GM12878 (cell line): ENCODE results near the gene SMARCD3.

Source experiments
- BCL11A ChIP-seq: IDR thresholded peaks from 2 replicates; pipeline ENCODE4 v1.6.1; 2011; ENCODE audit warnings: low read depth, low read length
- BHLHE40 ChIP-seq, 2 experiments: fragments of 450-650 bp in 1 of 2; IDR thresholded peaks; 2 replicates each; pipeline ENCODE4 v1.6.1; 2011 to 2017; ENCODE audit warnings: low read depth in 2 of 2, borderline replicate concordance in 1 of 2, improper control_type of control experiment in 1 of 2, low read length in 1 of 2, mild to moderate bottlenecking in 1 of 2
- CEBPB ChIP-seq, 2 experiments: fragments of 150-350 bp in 1 of 2; IDR thresholded peaks; 2 replicates each; pipeline ENCODE4 v1.6.1; 2012 to 2014; ENCODE audit warnings: low read depth in 2 of 2, low read length in 2 of 2, borderline replicate concordance in 1 of 2, inconsistent platforms in 1 of 2
- CREB1 ChIP-seq: IDR thresholded peaks from 2 replicates; pipeline ENCODE4 v1.6.1; 2012; ENCODE audit warnings: low read depth, mild to moderate bottlenecking, inconsistent platforms
- HCFC1 ChIP-seq: fragments of 150-350 bp; IDR thresholded peaks from 2 replicates; pipeline ENCODE4 v1.6.1; 2014; ENCODE audit warnings: low read length
- HDAC6 ChIP-seq: fragments of 200-600 bp; sonication (generic); IDR thresholded peaks from one replicate; pipeline ENCODE4 v1.8.0; 2017; ENCODE audit warnings: antibody characterized with exemption; ENCODE audit not compliant: unreplicated experiment
- KLF5 ChIP-seq: fragments of 450-650 bp; IDR thresholded peaks from 2 replicates; pipeline ENCODE4 v1.6.1; 2014; ENCODE audit warnings: mild to moderate bottlenecking; ENCODE audit not compliant: partially characterized antibody
- TAF1 ChIP-seq: IDR thresholded peaks from 2 replicates; pipeline ENCODE4 v1.6.1; 2011; ENCODE audit warnings: mild to moderate bottlenecking, low read depth, low read length, borderline replicate concordance
- TF ChIP-seq, protein P1 (sequence below), 3 experiments: IDR thresholded peaks in 2 of 3; conservative IDR thresholded peaks in 1 of 3; 2 replicates each; pipeline ENCODE4 v1.5.1; 2011; ENCODE audit warnings: low read depth in 3 of 3, low read length in 3 of 3, mild to moderate bottlenecking in 3 of 3, control low read depth in 2 of 3, moderate library complexity in 2 of 3, inconsistent platforms in 1 of 3, mixed read lengths in 1 of 3; ENCODE audit not compliant: control insufficient read depth in 2 of 3, insufficient read depth in 1 of 3; ENCODE audit errors: extremely low read depth in 1 of 3
- TF ChIP-seq, protein P2 (sequence below): IDR thresholded peaks from 2 replicates; pipeline ENCODE4 v1.6.1; 2012; ENCODE audit warnings: mild to moderate bottlenecking, low read depth, low read length
- TF ChIP-seq, protein P3 (sequence below): IDR thresholded peaks from 2 replicates; pipeline ENCODE4 v1.6.1; 2011; ENCODE audit warnings: borderline replicate concordance, low read depth, mild to moderate bottlenecking, moderate library complexity, low read length; ENCODE audit not compliant: insufficient read depth, poor library complexity, severe bottlenecking

DNA sequence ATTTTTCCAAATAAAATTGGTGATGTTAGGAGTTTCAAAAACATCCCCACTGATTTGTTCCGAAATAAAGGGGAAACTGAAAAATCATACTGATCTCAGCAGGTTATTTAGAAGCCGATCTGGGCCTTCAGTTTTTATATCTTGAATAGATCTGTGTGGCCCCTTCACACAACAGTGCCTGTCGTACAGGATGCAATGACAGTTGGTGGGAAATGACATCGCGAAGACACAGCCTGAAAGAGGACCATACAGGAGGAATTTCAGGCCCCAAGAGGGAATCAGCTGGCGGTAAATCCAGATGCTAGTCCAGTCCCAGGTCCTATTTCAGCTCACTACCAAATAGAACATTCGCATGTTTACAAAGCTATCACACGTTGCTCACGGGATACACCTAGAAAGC is 41.2 kb downstream of the SMARCD3 start:
- TF ChIP-seq, protein P1, sequence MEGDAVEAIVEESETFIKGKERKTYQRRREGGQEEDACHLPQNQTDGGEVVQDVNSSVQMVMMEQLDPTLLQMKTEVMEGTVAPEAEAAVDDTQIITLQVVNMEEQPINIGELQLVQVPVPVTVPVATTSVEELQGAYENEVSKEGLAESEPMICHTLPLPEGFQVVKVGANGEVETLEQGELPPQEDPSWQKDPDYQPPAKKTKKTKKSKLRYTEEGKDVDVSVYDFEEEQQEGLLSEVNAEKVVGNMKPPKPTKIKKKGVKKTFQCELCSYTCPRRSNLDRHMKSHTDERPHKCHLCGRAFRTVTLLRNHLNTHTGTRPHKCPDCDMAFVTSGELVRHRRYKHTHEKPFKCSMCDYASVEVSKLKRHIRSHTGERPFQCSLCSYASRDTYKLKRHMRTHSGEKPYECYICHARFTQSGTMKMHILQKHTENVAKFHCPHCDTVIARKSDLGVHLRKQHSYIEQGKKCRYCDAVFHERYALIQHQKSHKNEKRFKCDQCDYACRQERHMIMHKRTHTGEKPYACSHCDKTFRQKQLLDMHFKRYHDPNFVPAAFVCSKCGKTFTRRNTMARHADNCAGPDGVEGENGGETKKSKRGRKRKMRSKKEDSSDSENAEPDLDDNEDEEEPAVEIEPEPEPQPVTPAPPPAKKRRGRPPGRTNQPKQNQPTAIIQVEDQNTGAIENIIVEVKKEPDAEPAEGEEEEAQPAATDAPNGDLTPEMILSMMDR (IDR thresholded peaks at IDR 0.05 in 2 of 3, conservative IDR thresholded peaks at IDR 0.05 in 1 of 3; ENCODE audit: control insufficient read depth in 2 of 3, extremely low read depth in 1 of 3, insufficient read depth in 1 of 3, low read depth in 3 of 3, low read length in 3 of 3), result no peak
- no peak for TF ChIP-seq BHLHE40 (IDR thresholded peaks at IDR 0.05; ENCODE audit: borderline replicate concordance in 1 of 2, low read depth in 2 of 2, low read length in 1 of 2)
- no peak for TF ChIP-seq HDAC6
- TF ChIP-seq, protein P2, sequence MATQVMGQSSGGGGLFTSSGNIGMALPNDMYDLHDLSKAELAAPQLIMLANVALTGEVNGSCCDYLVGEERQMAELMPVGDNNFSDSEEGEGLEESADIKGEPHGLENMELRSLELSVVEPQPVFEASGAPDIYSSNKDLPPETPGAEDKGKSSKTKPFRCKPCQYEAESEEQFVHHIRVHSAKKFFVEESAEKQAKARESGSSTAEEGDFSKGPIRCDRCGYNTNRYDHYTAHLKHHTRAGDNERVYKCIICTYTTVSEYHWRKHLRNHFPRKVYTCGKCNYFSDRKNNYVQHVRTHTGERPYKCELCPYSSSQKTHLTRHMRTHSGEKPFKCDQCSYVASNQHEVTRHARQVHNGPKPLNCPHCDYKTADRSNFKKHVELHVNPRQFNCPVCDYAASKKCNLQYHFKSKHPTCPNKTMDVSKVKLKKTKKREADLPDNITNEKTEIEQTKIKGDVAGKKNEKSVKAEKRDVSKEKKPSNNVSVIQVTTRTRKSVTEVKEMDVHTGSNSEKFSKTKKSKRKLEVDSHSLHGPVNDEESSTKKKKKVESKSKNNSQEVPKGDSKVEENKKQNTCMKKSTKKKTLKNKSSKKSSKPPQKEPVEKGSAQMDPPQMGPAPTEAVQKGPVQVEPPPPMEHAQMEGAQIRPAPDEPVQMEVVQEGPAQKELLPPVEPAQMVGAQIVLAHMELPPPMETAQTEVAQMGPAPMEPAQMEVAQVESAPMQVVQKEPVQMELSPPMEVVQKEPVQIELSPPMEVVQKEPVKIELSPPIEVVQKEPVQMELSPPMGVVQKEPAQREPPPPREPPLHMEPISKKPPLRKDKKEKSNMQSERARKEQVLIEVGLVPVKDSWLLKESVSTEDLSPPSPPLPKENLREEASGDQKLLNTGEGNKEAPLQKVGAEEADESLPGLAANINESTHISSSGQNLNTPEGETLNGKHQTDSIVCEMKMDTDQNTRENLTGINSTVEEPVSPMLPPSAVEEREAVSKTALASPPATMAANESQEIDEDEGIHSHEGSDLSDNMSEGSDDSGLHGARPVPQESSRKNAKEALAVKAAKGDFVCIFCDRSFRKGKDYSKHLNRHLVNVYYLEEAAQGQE, result no peak
- no peak for TF ChIP-seq CREB1
- TF ChIP-seq CEBPB (IDR thresholded peaks at IDR 0.05; ENCODE audit: borderline replicate concordance in 1 of 2, low read depth in 2 of 2, low read length in 2 of 2), result no peak
- TF ChIP-seq KLF5, result no peak
- TF ChIP-seq BCL11A, result no peak
- TF ChIP-seq, protein P3, sequence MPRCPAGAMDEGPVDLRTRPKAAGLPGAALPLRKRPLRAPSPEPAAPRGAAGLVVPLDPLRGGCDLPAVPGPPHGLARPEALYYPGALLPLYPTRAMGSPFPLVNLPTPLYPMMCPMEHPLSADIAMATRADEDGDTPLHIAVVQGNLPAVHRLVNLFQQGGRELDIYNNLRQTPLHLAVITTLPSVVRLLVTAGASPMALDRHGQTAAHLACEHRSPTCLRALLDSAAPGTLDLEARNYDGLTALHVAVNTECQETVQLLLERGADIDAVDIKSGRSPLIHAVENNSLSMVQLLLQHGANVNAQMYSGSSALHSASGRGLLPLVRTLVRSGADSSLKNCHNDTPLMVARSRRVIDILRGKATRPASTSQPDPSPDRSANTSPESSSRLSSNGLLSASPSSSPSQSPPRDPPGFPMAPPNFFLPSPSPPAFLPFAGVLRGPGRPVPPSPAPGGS, result no peak
- TF ChIP-seq HCFC1, result no peak
- no peak for TF ChIP-seq TAF1
